Measurements from ENCODE around the gene TRIO. TPM values are rescaled to one million over a fixed set of nuclear protein-coding genes. Genes with fewer than 3 reads are reported as not detected.

Gene TRIO
- total RNA-seq, 1 experiment from 2014 or later, result 68.4 TPM

DNA sequence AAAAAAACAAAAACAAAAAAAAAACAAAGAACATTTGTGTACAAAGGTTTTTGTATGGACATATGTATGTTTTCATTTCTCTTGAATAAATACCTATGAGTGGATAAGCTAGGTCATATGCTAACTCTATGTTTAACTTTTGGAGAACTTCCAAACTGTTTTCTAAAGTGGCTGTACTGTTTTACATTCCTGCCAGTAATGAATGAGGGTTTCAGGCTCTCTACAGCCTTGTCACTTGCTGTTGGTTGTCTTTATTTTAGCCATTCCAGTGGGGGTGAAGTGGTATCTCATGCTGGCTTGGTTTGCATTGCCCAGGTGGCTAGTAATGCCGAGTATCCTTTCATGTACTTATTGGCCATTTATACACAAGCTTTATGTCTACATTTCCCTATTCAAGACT is 9.1 kb upstream of the TRIO start:
- RAD21 ChIA-PET (ENCODE audit: low non-redundant PET in 1 of 2, low total read pairs in 2 of 2, uncharacterized antibody in 2 of 2, unreplicated experiment in 2 of 2), result no interaction called here

More for the DNA sequence above, 9.1 kb upstream of the TRIO start:
- no peaks in the 10 kb centered on the region for H3K9me3 ChIP-seq (ENCODE audit: control insufficient read depth in 1 of 2, insufficient read depth in 1 of 2, low read depth in 1 of 2, low read length in 2 of 2)
- no peak overlapping the region for H3K9ac ChIP-seq (ENCODE audit: low read length)
- H3K79me2 ChIP-seq (ENCODE audit: insufficient read depth, low read length), result no peaks in the 10 kb centered on the region
- H3K36me3 ChIP-seq (ENCODE audit: control insufficient read depth in 1 of 2, insufficient read depth in 2 of 2, low read length in 2 of 2), result no peaks in the 10 kb centered on the region
- H3K4me2 ChIP-seq (ENCODE audit: low read length), result no peak overlapping the region
- H2AFZ ChIP-seq (ENCODE audit: low read depth, low read length, poor library complexity, severe bottlenecking), result no peak overlapping the region
- no peak for TF ChIP-seq CEBPB (IDR thresholded peaks at IDR 0.05; ENCODE audit: low read depth)
- no peak for TF ChIP-seq ZFX (IDR thresholded peaks at IDR 0.05)
- no peak for TF ChIP-seq SIN3A (IDR thresholded peaks at IDR 0.05; ENCODE audit: low read depth)
- no peak for TF ChIP-seq EZH2 (IDR thresholded peaks at IDR 0.05)
- TF ChIP-seq TCF7L2 (IDR thresholded peaks at IDR 0.05; ENCODE audit: borderline replicate concordance, extremely low read depth, insufficient read depth, insufficient read length), result no peak
- no peak for TF ChIP-seq POLR2AphosphoS5 (IDR thresholded peaks at IDR 0.05; ENCODE audit: low read depth, low read length)
- TF ChIP-seq JUND (IDR thresholded peaks at IDR 0.05), result no peak
- TF ChIP-seq, protein P1, sequence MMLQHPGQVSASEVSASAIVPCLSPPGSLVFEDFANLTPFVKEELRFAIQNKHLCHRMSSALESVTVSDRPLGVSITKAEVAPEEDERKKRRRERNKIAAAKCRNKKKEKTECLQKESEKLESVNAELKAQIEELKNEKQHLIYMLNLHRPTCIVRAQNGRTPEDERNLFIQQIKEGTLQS (IDR thresholded peaks at IDR 0.05), result no peak
- TF ChIP-seq, protein P2, sequence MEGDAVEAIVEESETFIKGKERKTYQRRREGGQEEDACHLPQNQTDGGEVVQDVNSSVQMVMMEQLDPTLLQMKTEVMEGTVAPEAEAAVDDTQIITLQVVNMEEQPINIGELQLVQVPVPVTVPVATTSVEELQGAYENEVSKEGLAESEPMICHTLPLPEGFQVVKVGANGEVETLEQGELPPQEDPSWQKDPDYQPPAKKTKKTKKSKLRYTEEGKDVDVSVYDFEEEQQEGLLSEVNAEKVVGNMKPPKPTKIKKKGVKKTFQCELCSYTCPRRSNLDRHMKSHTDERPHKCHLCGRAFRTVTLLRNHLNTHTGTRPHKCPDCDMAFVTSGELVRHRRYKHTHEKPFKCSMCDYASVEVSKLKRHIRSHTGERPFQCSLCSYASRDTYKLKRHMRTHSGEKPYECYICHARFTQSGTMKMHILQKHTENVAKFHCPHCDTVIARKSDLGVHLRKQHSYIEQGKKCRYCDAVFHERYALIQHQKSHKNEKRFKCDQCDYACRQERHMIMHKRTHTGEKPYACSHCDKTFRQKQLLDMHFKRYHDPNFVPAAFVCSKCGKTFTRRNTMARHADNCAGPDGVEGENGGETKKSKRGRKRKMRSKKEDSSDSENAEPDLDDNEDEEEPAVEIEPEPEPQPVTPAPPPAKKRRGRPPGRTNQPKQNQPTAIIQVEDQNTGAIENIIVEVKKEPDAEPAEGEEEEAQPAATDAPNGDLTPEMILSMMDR (IDR thresholded peaks at IDR 0.05 in 2 of 3, conservative IDR thresholded peaks at IDR 0.05 in 1 of 3; ENCODE audit: borderline replicate concordance in 1 of 3, insufficient read depth in 1 of 3, low read depth in 2 of 3, low read length in 2 of 3), result no peak
- TF ChIP-seq YY1 (IDR thresholded peaks at IDR 0.05; ENCODE audit: extremely low read depth, insufficient replicate concordance, low read depth, low read length), result no peak
- TF ChIP-seq, protein P3, sequence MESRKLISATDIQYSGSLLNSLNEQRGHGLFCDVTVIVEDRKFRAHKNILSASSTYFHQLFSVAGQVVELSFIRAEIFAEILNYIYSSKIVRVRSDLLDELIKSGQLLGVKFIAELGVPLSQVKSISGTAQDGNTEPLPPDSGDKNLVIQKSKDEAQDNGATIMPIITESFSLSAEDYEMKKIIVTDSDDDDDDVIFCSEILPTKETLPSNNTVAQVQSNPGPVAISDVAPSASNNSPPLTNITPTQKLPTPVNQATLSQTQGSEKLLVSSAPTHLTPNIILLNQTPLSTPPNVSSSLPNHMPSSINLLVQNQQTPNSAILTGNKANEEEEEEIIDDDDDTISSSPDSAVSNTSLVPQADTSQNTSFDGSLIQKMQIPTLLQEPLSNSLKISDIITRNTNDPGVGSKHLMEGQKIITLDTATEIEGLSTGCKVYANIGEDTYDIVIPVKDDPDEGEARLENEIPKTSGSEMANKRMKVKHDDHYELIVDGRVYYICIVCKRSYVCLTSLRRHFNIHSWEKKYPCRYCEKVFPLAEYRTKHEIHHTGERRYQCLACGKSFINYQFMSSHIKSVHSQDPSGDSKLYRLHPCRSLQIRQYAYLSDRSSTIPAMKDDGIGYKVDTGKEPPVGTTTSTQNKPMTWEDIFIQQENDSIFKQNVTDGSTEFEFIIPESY (IDR thresholded peaks at IDR 0.05; ENCODE audit: extremely low read depth, insufficient replicate concordance, low read length), result no peak
- no peak for TF ChIP-seq EZH2phosphoT487 (IDR thresholded peaks at IDR 0.05; ENCODE audit: borderline replicate concordance)
- no peak for TF ChIP-seq CBX3 (IDR thresholded peaks at IDR 0.05; ENCODE audit: low read depth)
- TF ChIP-seq ELF1 (IDR thresholded peaks at IDR 0.05; ENCODE audit: borderline replicate concordance, low read depth), result no peak
- TF ChIP-seq, protein P4, sequence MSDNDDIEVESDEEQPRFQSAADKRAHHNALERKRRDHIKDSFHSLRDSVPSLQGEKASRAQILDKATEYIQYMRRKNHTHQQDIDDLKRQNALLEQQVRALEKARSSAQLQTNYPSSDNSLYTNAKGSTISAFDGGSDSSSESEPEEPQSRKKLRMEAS (IDR thresholded peaks at IDR 0.05), result no peak
- TF ChIP-seq FOSL1 (IDR thresholded peaks at IDR 0.05; ENCODE audit: low read depth), result no peak
- no peak for TF ChIP-seq RAD21 (IDR thresholded peaks at IDR 0.05; ENCODE audit: low read depth)
- no peak for TF ChIP-seq ZNF274 (IDR thresholded peaks at IDR 0.05; ENCODE audit: low read depth, low read length)
- TF ChIP-seq, protein P5, sequence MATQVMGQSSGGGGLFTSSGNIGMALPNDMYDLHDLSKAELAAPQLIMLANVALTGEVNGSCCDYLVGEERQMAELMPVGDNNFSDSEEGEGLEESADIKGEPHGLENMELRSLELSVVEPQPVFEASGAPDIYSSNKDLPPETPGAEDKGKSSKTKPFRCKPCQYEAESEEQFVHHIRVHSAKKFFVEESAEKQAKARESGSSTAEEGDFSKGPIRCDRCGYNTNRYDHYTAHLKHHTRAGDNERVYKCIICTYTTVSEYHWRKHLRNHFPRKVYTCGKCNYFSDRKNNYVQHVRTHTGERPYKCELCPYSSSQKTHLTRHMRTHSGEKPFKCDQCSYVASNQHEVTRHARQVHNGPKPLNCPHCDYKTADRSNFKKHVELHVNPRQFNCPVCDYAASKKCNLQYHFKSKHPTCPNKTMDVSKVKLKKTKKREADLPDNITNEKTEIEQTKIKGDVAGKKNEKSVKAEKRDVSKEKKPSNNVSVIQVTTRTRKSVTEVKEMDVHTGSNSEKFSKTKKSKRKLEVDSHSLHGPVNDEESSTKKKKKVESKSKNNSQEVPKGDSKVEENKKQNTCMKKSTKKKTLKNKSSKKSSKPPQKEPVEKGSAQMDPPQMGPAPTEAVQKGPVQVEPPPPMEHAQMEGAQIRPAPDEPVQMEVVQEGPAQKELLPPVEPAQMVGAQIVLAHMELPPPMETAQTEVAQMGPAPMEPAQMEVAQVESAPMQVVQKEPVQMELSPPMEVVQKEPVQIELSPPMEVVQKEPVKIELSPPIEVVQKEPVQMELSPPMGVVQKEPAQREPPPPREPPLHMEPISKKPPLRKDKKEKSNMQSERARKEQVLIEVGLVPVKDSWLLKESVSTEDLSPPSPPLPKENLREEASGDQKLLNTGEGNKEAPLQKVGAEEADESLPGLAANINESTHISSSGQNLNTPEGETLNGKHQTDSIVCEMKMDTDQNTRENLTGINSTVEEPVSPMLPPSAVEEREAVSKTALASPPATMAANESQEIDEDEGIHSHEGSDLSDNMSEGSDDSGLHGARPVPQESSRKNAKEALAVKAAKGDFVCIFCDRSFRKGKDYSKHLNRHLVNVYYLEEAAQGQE (IDR thresholded peaks at IDR 0.05; ENCODE audit: low read depth), result no peak
- no peak for ATAC-seq
- ChIA-PET POLR2A (no interaction called here), CTCF (no interaction called here)
- no peaks in the 10 kb centered on the region for H4K20me1 ChIP-seq (ENCODE audit: insufficient read depth)
- intact Hi-C loops (cut with micrococcal nuclease), result no loop called here
- H3K4me3 ChIP-seq (replicated peaks in 1 of 2; ENCODE audit: low read depth in 1 of 2, low read length in 2 of 2), result no peak overlapping the region
- no TSS peak for BruUV-seq (replicated peaks)
- H3K27me3 ChIP-seq (ENCODE audit: insufficient read depth, low read length), result no peaks in the 10 kb centered on the region; the same call in 1 of the 2 replicates
- no peaks in the 10 kb centered on the region for H3K9me2 ChIP-seq (ENCODE audit: insufficient read depth)
- H3K27ac ChIP-seq (ENCODE audit: low read depth, low read length), result no peak overlapping the region
- no peaks in the 10 kb centered on the region; a peak in 1 of 4 replicates for H3K4me1 ChIP-seq (ENCODE audit: control insufficient read depth in 1 of 2, insufficient read depth in 2 of 2, low read length in 2 of 2)
- no peak for DNase-seq (ENCODE audit: low read depth, low spot score)

Data from HCT116 (cell line).